ENCODE results near the gene PLEKHA1. TPM values are rescaled to one million over a fixed set of nuclear protein-coding genes. Genes with fewer than 3 reads are reported as not detected.

The PLEKHA1 gene
- total and polyA plus RNA-seq, 2 donors from 2014 or later, result 19.5 to 168 TPM

DNA sequence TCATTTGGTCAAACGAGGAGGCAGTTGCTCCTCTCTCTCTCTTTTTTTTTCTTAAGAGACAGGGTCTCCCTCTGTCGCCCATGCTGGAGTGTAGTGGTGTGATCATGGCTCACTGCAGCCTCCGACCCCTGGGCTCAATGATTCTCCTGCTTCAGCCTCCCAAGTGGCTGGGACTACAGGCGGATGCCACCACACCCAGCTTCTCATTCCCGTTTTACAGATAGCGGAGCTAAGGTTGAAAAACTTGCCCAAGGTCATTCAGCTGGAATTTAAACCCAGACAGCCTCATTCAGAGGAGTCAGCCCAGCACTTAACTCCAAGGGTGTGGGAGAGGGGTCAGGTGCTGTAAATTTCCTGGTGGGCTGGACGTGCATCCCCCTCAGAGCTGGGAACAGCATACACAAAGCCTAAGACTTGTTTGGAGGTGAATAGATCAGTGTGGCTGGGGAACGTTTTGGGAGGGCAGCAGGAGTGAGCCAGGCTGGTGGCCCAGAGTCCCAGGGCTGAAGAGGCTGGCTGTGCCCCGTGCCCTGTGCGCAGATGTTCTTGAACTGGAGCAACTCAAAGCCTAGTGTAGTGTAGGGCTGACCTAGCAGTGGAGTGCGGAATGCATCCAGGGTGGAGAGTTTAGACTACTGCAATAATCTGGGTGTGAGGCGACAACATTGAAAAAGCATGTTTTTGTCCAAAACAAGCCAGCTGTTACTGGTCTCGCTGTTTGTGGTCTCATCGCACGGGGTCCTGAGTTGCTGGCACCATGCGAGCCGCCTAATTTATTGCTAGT lies 89.2 kb downstream of the PLEKHA1 start:
- DNase-seq, result peak in 1 of 5 donors; percentile 42
- H3K27ac ChIP-seq (ENCODE audit: low read depth in 2 of 2, low read length in 2 of 2), result no peak overlapping the region
- TF ChIP-seq, protein P1, sequence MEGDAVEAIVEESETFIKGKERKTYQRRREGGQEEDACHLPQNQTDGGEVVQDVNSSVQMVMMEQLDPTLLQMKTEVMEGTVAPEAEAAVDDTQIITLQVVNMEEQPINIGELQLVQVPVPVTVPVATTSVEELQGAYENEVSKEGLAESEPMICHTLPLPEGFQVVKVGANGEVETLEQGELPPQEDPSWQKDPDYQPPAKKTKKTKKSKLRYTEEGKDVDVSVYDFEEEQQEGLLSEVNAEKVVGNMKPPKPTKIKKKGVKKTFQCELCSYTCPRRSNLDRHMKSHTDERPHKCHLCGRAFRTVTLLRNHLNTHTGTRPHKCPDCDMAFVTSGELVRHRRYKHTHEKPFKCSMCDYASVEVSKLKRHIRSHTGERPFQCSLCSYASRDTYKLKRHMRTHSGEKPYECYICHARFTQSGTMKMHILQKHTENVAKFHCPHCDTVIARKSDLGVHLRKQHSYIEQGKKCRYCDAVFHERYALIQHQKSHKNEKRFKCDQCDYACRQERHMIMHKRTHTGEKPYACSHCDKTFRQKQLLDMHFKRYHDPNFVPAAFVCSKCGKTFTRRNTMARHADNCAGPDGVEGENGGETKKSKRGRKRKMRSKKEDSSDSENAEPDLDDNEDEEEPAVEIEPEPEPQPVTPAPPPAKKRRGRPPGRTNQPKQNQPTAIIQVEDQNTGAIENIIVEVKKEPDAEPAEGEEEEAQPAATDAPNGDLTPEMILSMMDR (IDR thresholded peaks at IDR 0.05; ENCODE audit: borderline replicate concordance, extremely low read depth, insufficient read depth), result no peak
- peak overlapping the region in 2 of 3 donors; percentile 71 to 82 for H3K4me3 ChIP-seq (ENCODE audit: low read length in 3 of 3)
- H3K9me3 ChIP-seq (ENCODE audit: control insufficient read depth in 2 of 3, insufficient read depth in 1 of 3, low read length in 3 of 3), result no peaks in the 10 kb centered on the region
- no peak overlapping the region for H3K9ac ChIP-seq (ENCODE audit: low read length in 3 of 3)
- FAIRE-seq, result no peak
- peaks cover 0 to 14% (median 0%) of the 10 kb centered on the region in 3 donors for H3K4me1 ChIP-seq (ENCODE audit: control insufficient read depth in 2 of 3, insufficient read depth in 2 of 3, low read depth in 1 of 3, low read length in 3 of 3)
- intact Hi-C loops (cut with DNase I), result no loop called here
- H3K36me3 ChIP-seq (ENCODE audit: control insufficient read depth in 2 of 3, insufficient read depth in 3 of 3, low read length in 3 of 3), result no peaks in the 10 kb centered on the region
- H3K27me3 ChIP-seq (ENCODE audit: control insufficient read depth, insufficient read depth, low read length), result peaks cover 2% of the 10 kb centered on the region

GRCh38 chr10:122464250-122464510 lies 89.7 kb downstream of the PLEKHA1 start:
- H3K36me3 ChIP-seq (ENCODE audit: control insufficient read depth in 2 of 3, insufficient read depth in 3 of 3, low read length in 3 of 3), result no peaks in the 10 kb centered on the region
- DNase-seq, result no peak
- no peak overlapping the region for H3K9ac ChIP-seq (ENCODE audit: low read length in 3 of 3)
- intact Hi-C loops (cut with DNase I), result no loop called here
- peaks cover 0 to 14% (median 0%) of the 10 kb centered on the region in 3 donors for H3K4me1 ChIP-seq (ENCODE audit: control insufficient read depth in 2 of 3, insufficient read depth in 2 of 3, low read depth in 1 of 3, low read length in 3 of 3)
- no peak overlapping the region for H3K4me3 ChIP-seq (ENCODE audit: low read length in 3 of 3)
- FAIRE-seq, result no peak
- TF ChIP-seq, protein P1 (IDR thresholded peaks at IDR 0.05; ENCODE audit: borderline replicate concordance, extremely low read depth, insufficient read depth), result no peak
- H3K27ac ChIP-seq (ENCODE audit: low read depth in 2 of 2, low read length in 2 of 2), result no peak overlapping the region
- H3K9me3 ChIP-seq (ENCODE audit: control insufficient read depth in 2 of 3, insufficient read depth in 1 of 3, low read length in 3 of 3), result no peaks in the 10 kb centered on the region
- H3K27me3 ChIP-seq (ENCODE audit: control insufficient read depth, insufficient read depth, low read length), result no peaks in the 10 kb centered on the region

DNA sequence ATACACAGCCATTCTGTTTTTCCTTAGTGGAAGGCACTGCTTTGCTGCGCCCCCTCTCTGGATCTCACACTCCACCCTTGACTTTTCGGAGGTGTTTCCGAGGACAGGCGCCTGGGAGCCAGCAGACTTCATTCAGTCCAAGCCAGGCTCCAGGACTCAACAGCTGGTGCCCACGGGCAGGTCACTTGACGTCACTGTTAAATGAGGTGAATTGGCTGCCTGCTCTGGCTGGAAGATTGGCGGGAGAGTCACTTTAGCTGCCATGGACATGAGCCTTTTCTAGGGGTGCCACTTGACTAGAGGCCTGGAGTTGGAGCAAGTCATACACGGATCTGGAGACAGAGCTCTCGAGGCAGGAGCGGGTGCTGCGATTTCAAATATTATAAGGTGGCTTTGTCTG lies 90.1 kb downstream of the PLEKHA1 start:
- H3K27ac ChIP-seq (ENCODE audit: low read depth in 2 of 2, low read length in 2 of 2), result no peak overlapping the region
- FAIRE-seq (no peak), DNase-seq (no peak)

More for the DNA sequence above, 90.1 kb downstream of the PLEKHA1 start:
- TF ChIP-seq, protein P1 (IDR thresholded peaks at IDR 0.05; ENCODE audit: borderline replicate concordance, extremely low read depth, insufficient read depth), result no peak
- Histone ChIP-seq H3K9me3 (ENCODE audit: control insufficient read depth in 2 of 3, insufficient read depth in 1 of 3, low read length in 3 of 3) (no peaks in the 10 kb centered on the region), H3K36me3 (ENCODE audit: control insufficient read depth in 2 of 3, insufficient read depth in 3 of 3, low read length in 3 of 3) (no peaks in the 10 kb centered on the region), H3K27me3 (ENCODE audit: control insufficient read depth, insufficient read depth, low read length) (no peaks in the 10 kb centered on the region), H3K9ac (ENCODE audit: low read length in 3 of 3) (no peak overlapping the region), H3K4me3 (ENCODE audit: low read length in 3 of 3) (no peak overlapping the region), H3K4me1 (ENCODE audit: control insufficient read depth in 2 of 3, insufficient read depth in 2 of 3, low read depth in 1 of 3, low read length in 3 of 3) (peaks cover 0 to 14% (median 0%) of the 10 kb centered on the region in 3 donors)
- intact Hi-C loops (cut with DNase I), result no loop called here
